GM19238 (cell line): Measurements from ENCODE around the gene PRR29.
"Not testable (repeated sequence)": the region's sequence is repeated elsewhere in the genome, so short reads cannot be mapped to it uniquely, and the experiment has no call there.

Source experiments
- DNase-seq: peaks from one replicate; pipeline ENCODE4 v3.0.0; 2011; ENCODE audit warnings: low spot score; ENCODE audit not compliant: insufficient read length

Gene PRR29

GRCh38 chr17:63997341-63998048, 656 bp upstream of the PRR29 start:
- no peak for DNase-seq

GRCh38 chr17:63998721-63999679, 849 bp downstream of the PRR29 start:
- DNase-seq = no peak

GRCh38 chr17:63999680-64000531, 1.8 kb downstream of the PRR29 start:
- DNase-seq = no peak

- DNase-seq = no peak
Measured at GRCh38 chr17:64001091-64001579, 3.0 kb downstream of the PRR29 start.

- DNase-seq = no peak
Measured at GRCh38 chr17:64001763-64002529, 3.8 kb downstream of the PRR29 start.

GRCh38 chr17:64002658-64003525, 4.7 kb downstream of the PRR29 start:
- no peak for DNase-seq

- no peak for DNase-seq
Measured at GRCh38 chr17:64003526-64004121, 5.5 kb downstream of the PRR29 start.

GRCh38 chr17:64004218-64004770, 6.1 kb downstream of the PRR29 start:
- DNase-seq = no peak

GRCh38 chr17:64004903-64005733, 7.0 kb downstream of the PRR29 start:
- no peak for DNase-seq

GRCh38 chr17:64005734-64006167, 7.6 kb downstream of the PRR29 start:
- DNase-seq = no peak

GRCh38 chr17:64006361-64007088, 8.4 kb downstream of the PRR29 start:
- DNase-seq = no peak

- DNase-seq = not testable (repeated sequence)
Measured at GRCh38 chr17:64007089-64007837, 9.1 kb downstream of the PRR29 start.

GRCh38 chr17:64007838-64008282, 9.7 kb downstream of the PRR29 start:
- no peak for DNase-seq

- DNase-seq = no peak
Measured at GRCh38 chr17:64008346-64008745, 10.2 kb downstream of the PRR29 start.

GRCh38 chr17:64008830-64009229, 10.7 kb downstream of the PRR29 start:
- DNase-seq = no peak

- no peak for DNase-seq
Measured at GRCh38 chr17:64009571-64010402, 11.6 kb downstream of the PRR29 start.
